HepG2 (cell line): ENCODE results near the gene SEMA3B. TPM values are rescaled to one million over a fixed set of nuclear protein-coding genes. Genes with fewer than 3 reads are reported as not detected.
A peak's percentile ranks its signal among the peaks of the same experiment; 100 is the strongest.

Source experiments
- BCL3 ChIP-seq: sonication (generic); formaldehyde crosslinking; IDR thresholded peaks from 2 replicates; pipeline ENCODE4 v1.5.1; 2020; ENCODE audit warnings: mild to moderate bottlenecking, missing genetic modification reagents, moderate library complexity
- HDAC2 ChIP-seq: sonication (generic); formaldehyde crosslinking; IDR thresholded peaks from 2 replicates; pipeline ENCODE4 v1.4.0; 2020; ENCODE audit warnings: missing genetic modification reagents
- HNF4G ChIP-seq, 2 experiments: sonication (generic) in 1 of 2; formaldehyde crosslinking in 1 of 2; IDR thresholded peaks; 2 replicates each; pipeline versions ENCODE4 v1.4.0 to v1.6.1; 2011 to 2020; ENCODE audit warnings: borderline replicate concordance in 2 of 2, low read depth in 2 of 2, mild to moderate bottlenecking in 2 of 2, low read length in 1 of 2, missing genetic modification reagents in 1 of 2, moderate library complexity in 1 of 2
- IRF2 ChIP-seq: IDR thresholded peaks from 2 replicates; pipeline ENCODE4 v1.6.1; 2018; ENCODE audit warnings: missing genetic modification reagents, missing compliant biosample characterization
- MIER2 ChIP-seq: IDR thresholded peaks from 2 replicates; pipeline ENCODE4 v1.6.1; 2016; ENCODE audit warnings: missing biosample characterization, missing genetic modification reagents
- POLR2AphosphoS2 ChIP-seq: IDR thresholded peaks from 2 replicates; pipeline ENCODE4 v1.6.1; 2011; ENCODE audit warnings: low read depth, low read length, improper control_type of control experiment
- RXRA ChIP-seq: sonication (generic); formaldehyde crosslinking; IDR thresholded peaks from 2 replicates; pipeline ENCODE4 v1.5.1; 2020; ENCODE audit warnings: missing genetic modification reagents
- SRY ChIP-seq: sonication (generic); formaldehyde crosslinking; IDR thresholded peaks from 2 replicates; pipeline ENCODE4 v1.8.0; 2022; ENCODE audit warnings: mild to moderate bottlenecking, missing genetic modification reagents
- STAT5B ChIP-seq: sonication (generic); formaldehyde crosslinking; IDR thresholded peaks from 2 replicates; pipeline ENCODE4 v1.4.0; 2020; ENCODE audit warnings: missing genetic modification reagents
- THAP11 ChIP-seq: IDR thresholded peaks from 2 replicates; pipeline ENCODE4 v1.6.1; 2016; ENCODE audit warnings: missing biosample characterization, missing genetic modification reagents
- ZBTB38 ChIP-seq: sonication (generic); formaldehyde crosslinking; IDR thresholded peaks from 2 replicates; pipeline ENCODE4 v1.5.1; 2020; ENCODE audit warnings: mild to moderate bottlenecking, missing genetic modification reagents
- ZFYVE20 ChIP-seq: sonication (generic); formaldehyde crosslinking; IDR thresholded peaks from 2 replicates; pipeline ENCODE4 v1.8.0; 2023; ENCODE audit warnings: low read depth, mild to moderate bottlenecking, moderate library complexity, missing genetic modification reagents, borderline replicate concordance
- ZKSCAN5 ChIP-seq: sonication (generic); formaldehyde crosslinking; IDR thresholded peaks from 2 replicates; pipeline ENCODE4 v1.5.1; 2020; ENCODE audit warnings: mild to moderate bottlenecking, missing genetic modification reagents
- ZMYM4 ChIP-seq: sonication (generic); formaldehyde crosslinking; IDR thresholded peaks from 2 replicates; pipeline ENCODE4 v1.8.1; 2023; ENCODE audit warnings: mild to moderate bottlenecking, missing genetic modification reagents
- ZNF225 ChIP-seq: sonication (generic); formaldehyde crosslinking; IDR thresholded peaks from 2 replicates; pipeline ENCODE4 v1.4.0; 2020; ENCODE audit warnings: mild to moderate bottlenecking, missing genetic modification reagents
- ZNF292 ChIP-seq: sonication (generic); formaldehyde crosslinking; IDR thresholded peaks from 2 replicates; pipeline ENCODE4 v1.8.1; 2022; ENCODE audit warnings: mild to moderate bottlenecking, low read depth, missing genetic modification reagents, borderline replicate concordance
- ZNF772 ChIP-seq: sonication (generic); formaldehyde crosslinking; IDR thresholded peaks from 2 replicates; pipeline ENCODE4 v1.5.0; 2020; ENCODE audit warnings: mild to moderate bottlenecking, missing genetic modification reagents
- ZNF777 ChIP-seq: sonication (generic); formaldehyde crosslinking; IDR thresholded peaks from 2 replicates; pipeline ENCODE4 v1.4.0; 2020; ENCODE audit warnings: missing genetic modification reagents
- polyA plus RNA-seq, 8 experiments: library from polyadenylated mRNA; depleted of rRNA in 3 of 8; stranded (reverse) in 7 of 8; unstranded in 1 of 8; fragments of >200 nt; fragmentation: Illumina TruSeq in 4 of 8; extraction: Trizol in 4 of 8; gene quantifications; 2 replicates each; pipeline versions ENCODE4 v1.2.1 to v1.2.3, GENCODE V29; 2011 to 2016; ENCODE audit warnings: low read depth in 4 of 8, missing spikeins in 1 of 8, mixed read lengths in 1 of 8; ENCODE audit not compliant: insufficient read depth in 1 of 8
- total RNA-seq, 5 experiments: library from RNA; depleted of rRNA; stranded (reverse); fragments of >200 nt; fragmentation: Illumina TruSeq; extraction: Trizol; gene quantifications; 2 replicates each; pipeline ENCODE4 v1.2.3, GENCODE V29; 2016; ENCODE audit warnings: low read depth in 1 of 5
- TF ChIP-seq, protein P1 (sequence below), 2 experiments: sonication (generic) in 1 of 2; formaldehyde crosslinking in 1 of 2; IDR thresholded peaks; 2 replicates each; pipeline versions ENCODE4 v1.6.1 to v1.9.0; 2014 to 2022; ENCODE audit warnings: antibody characterized with exemption in 1 of 2, borderline replicate concordance in 1 of 2, inconsistent platforms in 1 of 2, low read depth in 1 of 2, missing genetic modification reagents in 1 of 2
- TF ChIP-seq, protein P2 (sequence below): sonication (generic); formaldehyde crosslinking; IDR thresholded peaks from 2 replicates; pipeline ENCODE4 v1.4.0; 2020; ENCODE audit warnings: mild to moderate bottlenecking, missing genetic modification reagents, borderline replicate concordance

SEMA3B gene
- total and polyA plus RNA-seq, 2 of the 13 experiments (the other 11 are each of a cell fraction or from before 2014, with no cell fraction given): 93.2 to 158 TPM

- TF ChIP-seq ZNF225 (CRISPR knock-in tag): 0 out of 2 replicates have a peak, but pooled peaks have one; percentile 47
- TF ChIP-seq ZNF777 (CRISPR knock-in tag): no peak
- peak; percentile 71; the same call in 1 of the 2 replicates for TF ChIP-seq THAP11 (CRISPR knock-in tag)
- TF ChIP-seq ZKSCAN5: no peak
- TF ChIP-seq, protein P1, sequence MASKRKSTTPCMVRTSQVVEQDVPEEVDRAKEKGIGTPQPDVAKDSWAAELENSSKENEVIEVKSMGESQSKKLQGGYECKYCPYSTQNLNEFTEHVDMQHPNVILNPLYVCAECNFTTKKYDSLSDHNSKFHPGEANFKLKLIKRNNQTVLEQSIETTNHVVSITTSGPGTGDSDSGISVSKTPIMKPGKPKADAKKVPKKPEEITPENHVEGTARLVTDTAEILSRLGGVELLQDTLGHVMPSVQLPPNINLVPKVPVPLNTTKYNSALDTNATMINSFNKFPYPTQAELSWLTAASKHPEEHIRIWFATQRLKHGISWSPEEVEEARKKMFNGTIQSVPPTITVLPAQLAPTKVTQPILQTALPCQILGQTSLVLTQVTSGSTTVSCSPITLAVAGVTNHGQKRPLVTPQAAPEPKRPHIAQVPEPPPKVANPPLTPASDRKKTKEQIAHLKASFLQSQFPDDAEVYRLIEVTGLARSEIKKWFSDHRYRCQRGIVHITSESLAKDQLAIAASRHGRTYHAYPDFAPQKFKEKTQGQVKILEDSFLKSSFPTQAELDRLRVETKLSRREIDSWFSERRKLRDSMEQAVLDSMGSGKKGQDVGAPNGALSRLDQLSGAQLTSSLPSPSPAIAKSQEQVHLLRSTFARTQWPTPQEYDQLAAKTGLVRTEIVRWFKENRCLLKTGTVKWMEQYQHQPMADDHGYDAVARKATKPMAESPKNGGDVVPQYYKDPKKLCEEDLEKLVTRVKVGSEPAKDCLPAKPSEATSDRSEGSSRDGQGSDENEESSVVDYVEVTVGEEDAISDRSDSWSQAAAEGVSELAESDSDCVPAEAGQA (IDR thresholded peaks at IDR 0.05; ENCODE audit: low read depth): peak; percentile 80
- TF ChIP-seq, protein P1 (CRISPR knock-in tag; IDR thresholded peaks at IDR 0.05; ENCODE audit: borderline replicate concordance): no peak
- TF ChIP-seq ZBTB38: peak; percentile 99
- TF ChIP-seq HDAC2 (CRISPR knock-in tag): peak; percentile 73
- TF ChIP-seq HNF4G (IDR thresholded peaks at IDR 0.05; ENCODE audit: borderline replicate concordance, low read depth, low read length): no peak
- TF ChIP-seq HNF4G (CRISPR knock-in tag; IDR thresholded peaks at IDR 0.05; ENCODE audit: borderline replicate concordance, low read depth): no peak
- no peak for TF ChIP-seq ZNF292
- TF ChIP-seq POLR2AphosphoS2: no peak
- TF ChIP-seq, protein P2, sequence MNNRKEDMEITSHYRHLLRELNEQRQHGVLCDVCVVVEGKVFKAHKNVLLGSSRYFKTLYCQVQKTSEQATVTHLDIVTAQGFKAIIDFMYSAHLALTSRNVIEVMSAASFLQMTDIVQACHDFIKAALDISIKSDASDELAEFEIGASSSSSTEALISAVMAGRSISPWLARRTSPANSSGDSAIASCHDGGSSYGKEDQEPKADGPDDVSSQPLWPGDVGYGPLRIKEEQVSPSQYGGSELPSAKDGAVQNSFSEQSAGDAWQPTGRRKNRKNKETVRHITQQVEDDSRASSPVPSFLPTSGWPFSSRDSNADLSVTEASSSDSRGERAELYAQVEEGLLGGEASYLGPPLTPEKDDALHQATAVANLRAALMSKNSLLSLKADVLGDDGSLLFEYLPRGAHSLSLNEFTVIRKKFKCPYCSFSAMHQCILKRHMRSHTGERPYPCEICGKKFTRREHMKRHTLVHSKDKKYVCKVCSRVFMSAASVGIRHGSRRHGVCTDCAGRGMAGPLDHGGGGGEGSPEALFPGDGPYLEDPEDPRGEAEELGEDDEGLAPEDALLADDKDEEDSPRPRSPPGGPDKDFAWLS (CRISPR knock-in tag): no peak
- TF ChIP-seq IRF2 (CRISPR knock-in tag): peak; percentile 77
- TF ChIP-seq MIER2 (CRISPR knock-in tag): 0 out of 2 replicates have a peak, but pooled peaks have one; percentile 45
- no peak for TF ChIP-seq SRY (CRISPR knock-in tag)
- 0 out of 2 replicates have a peak, but pooled peaks have one; percentile 33 for TF ChIP-seq BCL3 (CRISPR knock-in tag)
- peak; percentile 78 for TF ChIP-seq RXRA (CRISPR knock-in tag)
- TF ChIP-seq ZMYM4 (CRISPR knock-in tag): peak; percentile 59; the same call in 1 of the 2 replicates
- TF ChIP-seq ZNF772 (CRISPR knock-in tag): 0 out of 2 replicates have a peak, but pooled peaks have one; percentile 59
- TF ChIP-seq ZFYVE20 (CRISPR knock-in tag): no peak
- TF ChIP-seq STAT5B (CRISPR knock-in tag): 0 out of 2 replicates have a peak, but pooled peaks have one; percentile 54
These were observed 4.2 kb downstream of the SEMA3B start (continued) for GRCh38 chr3:50272911-50273688.
